ENCODE data around the gene GAPT.

DNA sequence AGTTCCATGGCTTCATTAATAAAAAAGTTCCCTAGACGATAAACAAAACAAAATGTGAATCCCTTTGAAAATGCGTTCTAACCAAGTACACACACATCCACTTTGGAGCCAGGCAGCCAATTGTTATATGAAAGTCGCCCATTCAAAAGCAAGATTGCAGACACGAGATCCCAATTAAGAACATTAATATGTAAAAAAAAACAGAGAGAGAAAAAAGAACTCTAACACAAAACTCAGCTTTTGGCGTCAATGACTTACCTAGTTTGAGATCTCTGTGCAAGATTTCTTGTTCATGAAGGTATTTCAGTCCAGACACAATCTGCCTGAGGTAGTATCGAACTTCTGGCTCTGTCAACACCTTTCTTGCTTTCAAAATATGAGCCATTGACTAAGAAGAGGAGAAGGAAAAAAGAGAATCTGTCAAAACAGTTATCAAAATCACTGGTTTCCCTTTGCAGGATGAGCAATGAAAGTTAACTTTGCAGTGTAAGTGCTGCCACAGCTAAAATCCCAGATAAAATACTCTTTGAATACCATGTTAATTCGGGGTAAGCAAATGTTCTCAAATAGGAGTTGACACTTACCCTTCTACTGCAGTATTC lies 33.0 kb upstream of the GAPT start:
- TF ChIP-seq, protein P1, sequence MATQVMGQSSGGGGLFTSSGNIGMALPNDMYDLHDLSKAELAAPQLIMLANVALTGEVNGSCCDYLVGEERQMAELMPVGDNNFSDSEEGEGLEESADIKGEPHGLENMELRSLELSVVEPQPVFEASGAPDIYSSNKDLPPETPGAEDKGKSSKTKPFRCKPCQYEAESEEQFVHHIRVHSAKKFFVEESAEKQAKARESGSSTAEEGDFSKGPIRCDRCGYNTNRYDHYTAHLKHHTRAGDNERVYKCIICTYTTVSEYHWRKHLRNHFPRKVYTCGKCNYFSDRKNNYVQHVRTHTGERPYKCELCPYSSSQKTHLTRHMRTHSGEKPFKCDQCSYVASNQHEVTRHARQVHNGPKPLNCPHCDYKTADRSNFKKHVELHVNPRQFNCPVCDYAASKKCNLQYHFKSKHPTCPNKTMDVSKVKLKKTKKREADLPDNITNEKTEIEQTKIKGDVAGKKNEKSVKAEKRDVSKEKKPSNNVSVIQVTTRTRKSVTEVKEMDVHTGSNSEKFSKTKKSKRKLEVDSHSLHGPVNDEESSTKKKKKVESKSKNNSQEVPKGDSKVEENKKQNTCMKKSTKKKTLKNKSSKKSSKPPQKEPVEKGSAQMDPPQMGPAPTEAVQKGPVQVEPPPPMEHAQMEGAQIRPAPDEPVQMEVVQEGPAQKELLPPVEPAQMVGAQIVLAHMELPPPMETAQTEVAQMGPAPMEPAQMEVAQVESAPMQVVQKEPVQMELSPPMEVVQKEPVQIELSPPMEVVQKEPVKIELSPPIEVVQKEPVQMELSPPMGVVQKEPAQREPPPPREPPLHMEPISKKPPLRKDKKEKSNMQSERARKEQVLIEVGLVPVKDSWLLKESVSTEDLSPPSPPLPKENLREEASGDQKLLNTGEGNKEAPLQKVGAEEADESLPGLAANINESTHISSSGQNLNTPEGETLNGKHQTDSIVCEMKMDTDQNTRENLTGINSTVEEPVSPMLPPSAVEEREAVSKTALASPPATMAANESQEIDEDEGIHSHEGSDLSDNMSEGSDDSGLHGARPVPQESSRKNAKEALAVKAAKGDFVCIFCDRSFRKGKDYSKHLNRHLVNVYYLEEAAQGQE (IDR thresholded peaks at IDR 0.05): no peak
- TF ChIP-seq, protein P2, sequence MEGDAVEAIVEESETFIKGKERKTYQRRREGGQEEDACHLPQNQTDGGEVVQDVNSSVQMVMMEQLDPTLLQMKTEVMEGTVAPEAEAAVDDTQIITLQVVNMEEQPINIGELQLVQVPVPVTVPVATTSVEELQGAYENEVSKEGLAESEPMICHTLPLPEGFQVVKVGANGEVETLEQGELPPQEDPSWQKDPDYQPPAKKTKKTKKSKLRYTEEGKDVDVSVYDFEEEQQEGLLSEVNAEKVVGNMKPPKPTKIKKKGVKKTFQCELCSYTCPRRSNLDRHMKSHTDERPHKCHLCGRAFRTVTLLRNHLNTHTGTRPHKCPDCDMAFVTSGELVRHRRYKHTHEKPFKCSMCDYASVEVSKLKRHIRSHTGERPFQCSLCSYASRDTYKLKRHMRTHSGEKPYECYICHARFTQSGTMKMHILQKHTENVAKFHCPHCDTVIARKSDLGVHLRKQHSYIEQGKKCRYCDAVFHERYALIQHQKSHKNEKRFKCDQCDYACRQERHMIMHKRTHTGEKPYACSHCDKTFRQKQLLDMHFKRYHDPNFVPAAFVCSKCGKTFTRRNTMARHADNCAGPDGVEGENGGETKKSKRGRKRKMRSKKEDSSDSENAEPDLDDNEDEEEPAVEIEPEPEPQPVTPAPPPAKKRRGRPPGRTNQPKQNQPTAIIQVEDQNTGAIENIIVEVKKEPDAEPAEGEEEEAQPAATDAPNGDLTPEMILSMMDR (IDR thresholded peaks at IDR 0.05; ENCODE audit: low read depth, low read length, missing input control): no peak
- no peak for TF ChIP-seq RXRA (IDR thresholded peaks at IDR 0.05)
- TF ChIP-seq, protein P3, sequence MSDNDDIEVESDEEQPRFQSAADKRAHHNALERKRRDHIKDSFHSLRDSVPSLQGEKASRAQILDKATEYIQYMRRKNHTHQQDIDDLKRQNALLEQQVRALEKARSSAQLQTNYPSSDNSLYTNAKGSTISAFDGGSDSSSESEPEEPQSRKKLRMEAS (IDR thresholded peaks at IDR 0.05): no peak
- TF ChIP-seq TAF1 (conservative IDR thresholded peaks at IDR 0.05): no peak
- no peak for TF ChIP-seq FOXA1 (IDR thresholded peaks at IDR 0.05)
- no peak for TF ChIP-seq EGR1 (IDR thresholded peaks at IDR 0.05; ENCODE audit: low read depth in 2 of 2)
- TF ChIP-seq YY1 (IDR thresholded peaks at IDR 0.05): no peak
- no peak for TF ChIP-seq GABPA (IDR thresholded peaks at IDR 0.05 in 1 of 2, conservative IDR thresholded peaks at IDR 0.05 in 1 of 2)
